ENCODE data around the gene HDAC7. TPM values are rescaled to one million over a fixed set of nuclear protein-coding genes. Genes with fewer than 3 reads are reported as not detected.

Gene HDAC7
- polyA plus RNA-seq, 1 experiment, result 67.0 TPM

- no peak for TF ChIP-seq CTCF (IDR thresholded peaks at IDR 0.05; ENCODE audit: insufficient read depth, low read depth, low read length)
- POLR2A ChIA-PET, result interaction anchor here (1.3 kb wide), 1 partner anchor 10 kb away, joined by 7 read pairs; the partner anchor contains the start of gene HDAC7
- DNase-seq (ENCODE audit: low read depth), result no peak
- Histone ChIP-seq H3K36me3 (ENCODE audit: control insufficient read depth, insufficient read depth, low read length) (no peaks in the 10 kb centered on the region), H3K27me3 (ENCODE audit: control insufficient read depth, insufficient read depth, low read length) (no peaks in the 10 kb centered on the region), H3K4me3 (ENCODE audit: low read depth, low read length) (no peak overlapping the region)
- CTCF ChIA-PET, result interaction anchor here (1.0 to 17.0 kb wide), 12 partner anchors 9 to 798 kb away, joined by 3 to 248 read pairs (median 6); no protein-coding TSS in a partner anchor
These were observed 9.9 kb upstream of the HDAC7 start for GRCh38 chr12:47829584-47829983.

- no peaks in the 10 kb centered on the region for H3K27me3 ChIP-seq (ENCODE audit: control insufficient read depth, insufficient read depth, low read length)
- no peak for TF ChIP-seq CTCF (IDR thresholded peaks at IDR 0.05; ENCODE audit: insufficient read depth, low read depth, low read length)
- DNase-seq (ENCODE audit: low read depth), result no peak
- POLR2A ChIA-PET, result interaction anchor here (1.3 kb wide), 1 partner anchor 9 kb away, joined by 7 read pairs; the partner anchor contains the start of gene HDAC7
- no peaks in the 10 kb centered on the region for H3K36me3 ChIP-seq (ENCODE audit: control insufficient read depth, insufficient read depth, low read length)
- no peak overlapping the region for H3K4me3 ChIP-seq (ENCODE audit: low read depth, low read length)
- CTCF ChIA-PET, result interaction anchor here (1.0 to 17.0 kb wide), 14 partner anchors 9 to 797 kb away, joined by 3 to 248 read pairs (median 6); partner anchors contain the start of genes SLC48A1 and TMEM106C
These were observed 9.3 kb upstream of the HDAC7 start for GRCh38 chr12:47828976-47829482.

- Histone ChIP-seq H3K36me3 (ENCODE audit: control insufficient read depth, insufficient read depth, low read length) (no peaks in the 10 kb centered on the region), H3K4me3 (ENCODE audit: low read depth, low read length) (no peak overlapping the region), H3K27me3 (ENCODE audit: control insufficient read depth, insufficient read depth, low read length) (no peaks in the 10 kb centered on the region)
- POLR2A ChIA-PET, result interaction anchor here (1.3 kb wide), 1 partner anchor 9 kb away, joined by 7 read pairs; the partner anchor contains the start of gene HDAC7
- no peak for DNase-seq (ENCODE audit: low read depth)
- CTCF ChIA-PET, result interaction anchor here (0.9 to 17.0 kb wide), 16 partner anchors 10 to 797 kb away, joined by 3 to 248 read pairs (median 5); partner anchors contain the start of genes SLC48A1 and TMEM106C
- no peak for TF ChIP-seq CTCF (IDR thresholded peaks at IDR 0.05; ENCODE audit: insufficient read depth, low read depth, low read length)
These were observed 8.6 kb upstream of the HDAC7 start for GRCh38 chr12:47828008-47828975.

GRCh38 chr12:47825173-47825639 lies 5.5 kb upstream of the HDAC7 start:
- H3K27me3 ChIP-seq (ENCODE audit: control insufficient read depth, insufficient read depth, low read length), result no peaks in the 10 kb centered on the region
- ChIA-PET CTCF (interaction anchor here (1.6 kb wide), 1 partner anchor 10 kb away, joined by 4 read pairs; no protein-coding TSS in a partner anchor), POLR2A (no interaction called here)
- H3K4me3 ChIP-seq (ENCODE audit: low read depth, low read length), result no peak overlapping the region
- no peak for DNase-seq (ENCODE audit: low read depth)
- no peak for TF ChIP-seq CTCF (IDR thresholded peaks at IDR 0.05; ENCODE audit: insufficient read depth, low read depth, low read length)
- no peaks in the 10 kb centered on the region for H3K36me3 ChIP-seq (ENCODE audit: control insufficient read depth, insufficient read depth, low read length)

- no peak for TF ChIP-seq CTCF (IDR thresholded peaks at IDR 0.05; ENCODE audit: insufficient read depth, low read depth, low read length)
- POLR2A ChIA-PET, result no interaction called here
- Histone ChIP-seq H3K36me3 (ENCODE audit: control insufficient read depth, insufficient read depth, low read length) (no peaks in the 10 kb centered on the region), H3K27me3 (ENCODE audit: control insufficient read depth, insufficient read depth, low read length) (no peaks in the 10 kb centered on the region), H3K4me3 (ENCODE audit: low read depth, low read length) (no peak overlapping the region)
- DNase-seq (ENCODE audit: low read depth), result no peak
- CTCF ChIA-PET, result interaction anchor here (1.6 kb wide), 1 partner anchor 11 kb away, joined by 4 read pairs; no protein-coding TSS in a partner anchor
These were observed 4.9 kb upstream of the HDAC7 start for GRCh38 chr12:47824635-47825034.
